ENCODE data around the gene TMPRSS12. TPM values are rescaled to one million over a fixed set of nuclear protein-coding genes. Genes with fewer than 3 reads are reported as not detected.
"Not testable (repeated sequence)": the region's sequence is repeated elsewhere in the genome, so short reads cannot be mapped to it uniquely, and the experiment has no call there.

The TMPRSS12 gene
- total RNA-seq, 1 experiment from 2014 or later = not detected

- H3K79me2 ChIP-seq (ENCODE audit: low read length) = no peaks in the 10 kb centered on the region
- BruUV-seq (replicated peaks) = no TSS peak
These were observed 17.0 kb downstream of the TMPRSS12 start for GRCh38 chr12:50859621-50860310.

DNA sequence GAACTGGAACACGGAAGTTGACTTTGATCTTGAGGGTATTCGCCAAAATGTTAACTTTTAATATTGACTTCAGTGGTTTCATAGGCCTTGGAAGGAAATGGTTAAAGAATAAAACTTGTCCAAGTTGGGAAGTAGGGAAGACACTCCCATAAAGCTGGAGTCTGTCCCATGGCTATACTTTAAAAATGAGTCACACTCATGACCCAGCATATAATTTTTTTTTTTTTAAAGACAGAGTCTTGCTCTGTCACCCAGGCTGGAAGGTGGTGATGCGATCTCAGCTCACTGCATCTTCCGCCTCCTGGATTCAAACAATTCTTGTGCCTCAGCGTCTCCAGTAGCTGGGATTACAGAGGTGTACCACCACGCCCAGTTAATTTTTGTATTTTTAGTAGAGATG, 19.6 kb downstream of the TMPRSS12 start:
- Histone ChIP-seq H3K27ac (ENCODE audit: low read length) (no peak overlapping the region), H2AFZ (ENCODE audit: low read length) (no peak overlapping the region), H3K36me3 (ENCODE audit: low read depth, low read length) (no peaks in the 10 kb centered on the region), H3K79me2 (ENCODE audit: low read length) (no peaks in the 10 kb centered on the region), H3K9me3 (ENCODE audit: low read length) (no peaks in the 10 kb centered on the region), H3K4me3 (ENCODE audit: low read length) (no peak overlapping the region), H3K9me2 (replicated peaks; ENCODE audit: low read length) (no peaks in the 10 kb centered on the region), H4K20me1 (ENCODE audit: low read length) (no peaks in the 10 kb centered on the region), H3K9ac (ENCODE audit: low read length) (no peak overlapping the region), H3F3A (ENCODE audit: low read length, unreplicated experiment) (no peaks in the 10 kb centered on the region), H3K4me2 (ENCODE audit: low read length) (no peak overlapping the region), H3K27me3 (ENCODE audit: low read length) (no peaks in the 10 kb centered on the region), H3K4me1 (ENCODE audit: insufficient read depth, low read length) (peaks cover 4% of the 10 kb centered on the region; the same call in 1 of the 2 replicates)
- TF ChIP-seq, protein P1, sequence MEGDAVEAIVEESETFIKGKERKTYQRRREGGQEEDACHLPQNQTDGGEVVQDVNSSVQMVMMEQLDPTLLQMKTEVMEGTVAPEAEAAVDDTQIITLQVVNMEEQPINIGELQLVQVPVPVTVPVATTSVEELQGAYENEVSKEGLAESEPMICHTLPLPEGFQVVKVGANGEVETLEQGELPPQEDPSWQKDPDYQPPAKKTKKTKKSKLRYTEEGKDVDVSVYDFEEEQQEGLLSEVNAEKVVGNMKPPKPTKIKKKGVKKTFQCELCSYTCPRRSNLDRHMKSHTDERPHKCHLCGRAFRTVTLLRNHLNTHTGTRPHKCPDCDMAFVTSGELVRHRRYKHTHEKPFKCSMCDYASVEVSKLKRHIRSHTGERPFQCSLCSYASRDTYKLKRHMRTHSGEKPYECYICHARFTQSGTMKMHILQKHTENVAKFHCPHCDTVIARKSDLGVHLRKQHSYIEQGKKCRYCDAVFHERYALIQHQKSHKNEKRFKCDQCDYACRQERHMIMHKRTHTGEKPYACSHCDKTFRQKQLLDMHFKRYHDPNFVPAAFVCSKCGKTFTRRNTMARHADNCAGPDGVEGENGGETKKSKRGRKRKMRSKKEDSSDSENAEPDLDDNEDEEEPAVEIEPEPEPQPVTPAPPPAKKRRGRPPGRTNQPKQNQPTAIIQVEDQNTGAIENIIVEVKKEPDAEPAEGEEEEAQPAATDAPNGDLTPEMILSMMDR (conservative IDR thresholded peaks at IDR 0.05; ENCODE audit: low read depth, low read length) = no peak
- intact Hi-C loops (cut with micrococcal nuclease) = loop anchor here (10.0 kb wide), 1 partner anchor 62 kb away; a partner anchor contains a TSS
- CTCF ChIA-PET = interaction anchor here (0.5 kb wide), 2 partner anchors 20 to 92 kb away, joined by 3 to 13 read pairs; no protein-coding TSS in a partner anchor
- no TSS peak for BruUV-seq (replicated peaks)
- ATAC-seq (peak; percentile 98), DNase-seq (peak; percentile 78)
- POLR2A ChIA-PET (ENCODE audit: unreplicated experiment) = no interaction called here

More at GRCh38 chr12:50859621-50860310, 17.0 kb downstream of the TMPRSS12 start:
- Histone ChIP-seq H3K27me3 (ENCODE audit: low read length) (no peaks in the 10 kb centered on the region), H3K4me3 (ENCODE audit: low read length) (no peak overlapping the region), H4K20me1 (ENCODE audit: low read length) (no peaks in the 10 kb centered on the region), H3K27ac (ENCODE audit: low read length) (no peak overlapping the region), H3K4me2 (ENCODE audit: low read length) (no peak overlapping the region), H3F3A (ENCODE audit: low read length, unreplicated experiment) (no peaks in the 10 kb centered on the region), H3K9ac (ENCODE audit: low read length) (no peak overlapping the region), H3K9me3 (ENCODE audit: low read length) (no peaks in the 10 kb centered on the region), H3K36me3 (ENCODE audit: low read depth, low read length) (no peaks in the 10 kb centered on the region), H3K4me1 (ENCODE audit: insufficient read depth, low read length) (peaks cover 4% of the 10 kb centered on the region; the same call in 1 of the 2 replicates), H3K9me2 (replicated peaks; ENCODE audit: low read length) (no peaks in the 10 kb centered on the region), H2AFZ (ENCODE audit: low read length) (no peak overlapping the region)
- POLR2A ChIA-PET (ENCODE audit: unreplicated experiment) = no interaction called here
- CTCF ChIA-PET = no interaction called here
- intact Hi-C loops (cut with micrococcal nuclease) = loop anchor here (10.0 kb wide), 1 partner anchor 65 kb away; a partner anchor contains a TSS
- no peak for ATAC-seq
- no peak for TF ChIP-seq EZH2phosphoT487 (IDR thresholded peaks at IDR 0.05; ENCODE audit: borderline replicate concordance, low read length)
- no peak for TF ChIP-seq EZH2 (IDR thresholded peaks at IDR 0.05; ENCODE audit: low read length, unreplicated experiment)
- TF ChIP-seq, protein P1 (conservative IDR thresholded peaks at IDR 0.05; ENCODE audit: low read depth, low read length) = no peak
- DNase-seq = no peak

DNA sequence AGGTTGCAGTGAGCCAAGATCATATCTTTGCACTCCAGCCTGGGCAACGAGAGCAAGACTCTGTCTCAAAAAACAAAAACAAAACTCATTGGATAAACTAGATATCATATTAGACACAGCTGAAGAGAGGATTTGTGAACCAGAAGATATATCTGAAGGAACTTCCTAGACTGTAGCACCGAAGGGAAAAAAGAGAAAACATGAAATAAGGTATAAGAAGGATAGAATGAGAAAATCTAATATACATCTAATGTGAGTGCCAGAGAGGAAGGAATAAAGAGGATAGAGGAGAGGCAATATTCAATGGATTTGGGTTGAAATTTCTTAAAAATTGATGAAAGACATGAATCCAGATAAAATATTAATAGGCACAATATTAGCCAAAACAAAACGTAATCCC, 22.5 kb downstream of the TMPRSS12 start:
- DNase-seq = no peak
- Histone ChIP-seq H3K27ac (ENCODE audit: low read length) (no peak overlapping the region), H3K27me3 (ENCODE audit: low read length) (no peaks in the 10 kb centered on the region), H3K4me2 (ENCODE audit: low read length) (no peak overlapping the region), H3K36me3 (ENCODE audit: low read depth, low read length) (no peaks in the 10 kb centered on the region), H2AFZ (ENCODE audit: low read length) (no peak overlapping the region), H3K9ac (ENCODE audit: low read length) (no peak overlapping the region), H3K79me2 (ENCODE audit: low read length) (no peaks in the 10 kb centered on the region), H3K9me2 (replicated peaks; ENCODE audit: low read length) (no peaks in the 10 kb centered on the region), H3K4me3 (ENCODE audit: low read length) (no peak overlapping the region), H4K20me1 (ENCODE audit: low read length) (no peaks in the 10 kb centered on the region), H3K4me1 (ENCODE audit: insufficient read depth, low read length) (peaks cover 4% of the 10 kb centered on the region; the same call in 1 of the 2 replicates), H3F3A (ENCODE audit: low read length, unreplicated experiment) (no peaks in the 10 kb centered on the region), H3K9me3 (ENCODE audit: low read length) (no peaks in the 10 kb centered on the region)
- ATAC-seq = no peak
- no TSS peak for BruUV-seq (replicated peaks)
- ChIA-PET CTCF (no interaction called here), POLR2A (ENCODE audit: unreplicated experiment) (no interaction called here)
- intact Hi-C loops (cut with micrococcal nuclease) = loop anchor here (10.0 kb wide), 1 partner anchor 60 kb away; a partner anchor contains a TSS
- TF ChIP-seq EZH2 (IDR thresholded peaks at IDR 0.05; ENCODE audit: low read length, unreplicated experiment) = no peak
- TF ChIP-seq, protein P1 (conservative IDR thresholded peaks at IDR 0.05; ENCODE audit: low read depth, low read length) = no peak
- TF ChIP-seq EZH2phosphoT487 (IDR thresholded peaks at IDR 0.05; ENCODE audit: borderline replicate concordance, low read length) = no peak

- CTCF ChIA-PET; H2AFZ ChIP-seq (ENCODE audit: low read length); H3K36me3 ChIP-seq (ENCODE audit: low read depth, low read length); H3K9ac ChIP-seq (ENCODE audit: low read length); H3K27ac ChIP-seq (ENCODE audit: low read length); H3K4me2 ChIP-seq (ENCODE audit: low read length); H3K4me1 ChIP-seq (ENCODE audit: insufficient read depth, low read length); H3K79me2 ChIP-seq (ENCODE audit: low read length); H3K9me3 ChIP-seq (ENCODE audit: low read length); ATAC-seq; H3F3A ChIP-seq (ENCODE audit: low read length, unreplicated experiment); POLR2A ChIA-PET (ENCODE audit: unreplicated experiment); H4K20me1 ChIP-seq (ENCODE audit: low read length); H3K9me2 ChIP-seq (replicated peaks; ENCODE audit: low read length); BruUV-seq (replicated peaks); DNase-seq; H3K4me3 ChIP-seq (ENCODE audit: low read length); H3K27me3 ChIP-seq (ENCODE audit: low read length): not testable (repeated sequence)
- intact Hi-C loops (cut with micrococcal nuclease) = loop anchor here (10.0 kb wide), 1 partner anchor 56 kb away; a partner anchor contains a TSS
These were observed 26.2 kb downstream of the TMPRSS12 start for GRCh38 chr12:50868881-50869280.
